ENCODE results near the gene CHIC2.

Gene CHIC2

GRCh38 chr4:54093324-54094240 lies 29.2 kb upstream of the CHIC2 start:
- DNase-seq (ENCODE audit: extremely low read depth in 1 of 2, low read depth in 1 of 2) = no peak

DNA sequence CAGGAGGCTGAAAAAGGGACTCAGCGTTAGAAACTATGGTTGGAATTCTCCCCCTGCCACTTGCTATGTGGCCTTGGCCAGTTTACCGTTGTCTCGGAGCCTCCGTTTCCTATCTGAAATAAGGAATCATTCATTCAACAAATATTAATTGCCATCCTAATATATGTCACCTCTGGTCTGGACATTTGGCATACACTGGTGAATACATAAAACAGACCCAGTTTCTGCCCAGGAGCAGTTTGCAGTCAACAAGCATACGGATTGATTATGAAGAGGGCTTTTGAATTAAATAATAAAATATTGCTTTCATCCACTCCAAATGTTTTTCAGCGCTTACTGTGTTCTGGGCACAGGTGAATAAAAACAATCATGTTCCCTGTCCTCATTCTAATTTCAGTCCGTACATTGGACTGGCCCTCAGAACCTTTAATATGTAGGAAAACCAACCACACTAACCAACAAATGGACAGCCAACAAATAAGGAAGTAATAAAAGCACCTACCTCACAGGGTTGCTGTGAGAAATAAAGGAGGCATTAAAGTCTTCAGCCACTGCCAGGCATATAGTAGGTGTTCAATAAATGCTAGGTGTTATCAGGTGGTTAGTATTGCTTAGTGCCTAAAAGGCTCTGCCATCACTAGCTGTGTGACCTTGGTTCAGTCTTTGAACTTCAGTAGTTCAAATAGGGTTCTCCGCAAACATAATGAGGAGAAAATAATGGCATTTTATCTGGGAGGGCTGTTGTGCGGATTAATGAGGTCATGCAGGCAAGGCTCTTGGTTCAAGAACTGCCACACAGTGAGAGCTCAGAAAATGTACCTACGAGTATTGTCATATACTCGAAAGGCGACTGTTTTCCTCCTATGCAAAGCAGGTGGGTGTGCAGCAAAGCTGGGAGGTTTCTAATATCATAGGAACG lies 28.3 kb upstream of the CHIC2 start:
- DNase-seq (ENCODE audit: extremely low read depth in 1 of 2, low read depth in 1 of 2) = no peak

DNA sequence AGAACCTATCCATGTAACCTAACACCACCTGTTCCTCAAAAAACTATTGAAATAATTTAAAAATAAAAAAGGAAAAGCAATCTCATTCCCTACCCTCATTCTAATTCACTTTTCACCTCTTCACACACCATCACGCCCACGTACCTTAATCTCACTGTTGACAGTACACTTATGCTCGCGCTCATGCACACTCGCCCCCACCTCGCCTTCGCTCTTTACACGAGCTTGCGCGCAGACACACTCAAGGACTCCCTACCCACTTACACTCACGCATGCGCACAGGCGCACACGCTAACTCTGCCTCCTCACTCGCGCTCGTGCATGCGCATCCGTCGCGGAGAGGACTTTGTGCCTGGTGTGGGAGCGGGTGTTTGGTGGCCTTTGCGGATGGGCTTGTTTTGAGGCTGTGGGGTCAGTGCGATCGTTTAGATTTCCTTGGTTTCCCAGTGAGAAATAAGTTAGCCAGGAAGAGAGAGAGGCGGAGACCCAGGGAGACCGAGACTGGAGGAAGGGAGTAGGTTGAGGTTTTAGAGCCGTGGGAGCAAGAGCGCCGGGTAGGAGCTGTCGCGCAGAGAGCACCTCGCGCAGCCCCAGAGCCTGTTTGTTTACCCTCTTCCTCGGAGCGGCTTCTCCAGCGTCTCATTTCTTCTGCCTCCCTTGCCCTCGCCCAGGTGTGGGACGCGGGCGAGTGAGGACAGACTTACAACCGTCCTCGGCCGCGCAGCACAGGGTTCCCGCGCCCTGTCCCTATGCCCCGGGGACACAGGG lies 27.4 kb upstream of the CHIC2 start:
- peak; percentile 65 to 69 for DNase-seq (ENCODE audit: extremely low read depth in 1 of 2, low read depth in 1 of 2)

GRCh38 chr4:54090804-54091623 lies 26.6 kb upstream of the CHIC2 start:
- DNase-seq (ENCODE audit: extremely low read depth in 1 of 2, low read depth in 1 of 2) = no peak

DNA sequence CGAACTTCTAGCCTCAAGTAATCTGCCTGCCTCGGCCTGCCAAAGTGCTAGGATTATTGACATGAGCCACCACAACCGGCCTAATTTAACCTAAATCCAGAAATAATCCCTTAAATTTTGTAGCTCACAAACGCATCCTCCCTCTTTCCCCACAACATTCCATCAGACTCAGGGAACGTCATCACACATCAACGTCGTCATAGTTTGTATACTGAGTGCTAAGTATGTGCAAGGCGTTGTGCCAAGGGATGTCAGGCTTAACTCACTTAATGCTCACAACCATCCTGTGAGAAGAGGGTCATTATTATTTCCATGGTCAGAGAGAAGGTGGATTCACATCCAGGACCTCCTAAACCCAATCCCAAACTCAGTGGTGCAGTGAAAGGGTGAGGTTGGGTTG lies 26.0 kb upstream of the CHIC2 start:
- no peak for DNase-seq (ENCODE audit: extremely low read depth in 1 of 2, low read depth in 1 of 2)

DNA sequence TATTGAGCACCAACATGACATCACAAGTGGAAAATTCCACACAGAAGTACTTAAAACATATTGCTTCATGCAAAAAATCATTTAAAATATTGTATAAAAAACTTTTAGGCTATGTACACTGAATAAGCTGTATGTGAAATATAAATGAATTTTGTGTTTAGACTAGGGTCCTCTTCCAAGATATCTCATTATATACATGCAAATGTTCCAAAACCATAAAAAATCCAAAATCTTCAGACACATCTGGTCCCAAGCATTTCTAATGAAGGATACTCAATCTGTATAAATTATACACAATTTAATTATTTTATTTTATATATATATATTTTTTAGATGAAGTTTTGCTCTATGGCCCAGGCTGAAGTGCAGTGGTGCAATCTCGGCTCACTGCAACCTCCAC lies 25.5 kb upstream of the CHIC2 start:
- no peak for DNase-seq (ENCODE audit: extremely low read depth in 1 of 2, low read depth in 1 of 2)

GRCh38 chr4:54085284-54085683 lies 20.9 kb upstream of the CHIC2 start:
- DNase-seq (ENCODE audit: extremely low read depth in 1 of 2, low read depth in 1 of 2) = no peak

DNA sequence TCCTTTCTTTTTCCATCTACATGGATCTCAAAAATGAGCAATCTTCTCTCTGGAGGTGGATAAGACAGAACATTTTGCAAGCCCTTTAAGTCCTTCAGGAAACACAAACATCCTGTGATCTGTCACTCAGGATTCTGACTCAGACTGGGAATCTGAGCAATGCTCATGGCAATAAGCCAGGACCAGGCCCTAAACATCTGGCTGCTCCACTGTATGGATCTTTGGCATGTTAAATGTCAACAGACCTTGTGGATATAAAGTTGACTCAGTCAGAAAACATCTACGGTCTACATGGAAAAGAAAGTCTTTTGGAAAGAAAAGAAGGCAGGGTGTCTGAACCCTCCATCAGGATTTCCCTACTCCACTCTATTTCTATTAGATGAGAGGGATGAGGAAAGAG lies 17.8 kb upstream of the CHIC2 start:
- DNase-seq (ENCODE audit: extremely low read depth in 1 of 2, low read depth in 1 of 2) = no peak

- no peak for DNase-seq (ENCODE audit: extremely low read depth in 1 of 2, low read depth in 1 of 2)
These were observed 13.4 kb upstream of the CHIC2 start for GRCh38 chr4:54077812-54078211.

- no peak for DNase-seq (ENCODE audit: extremely low read depth in 1 of 2, low read depth in 1 of 2)
These were observed 12.3 kb upstream of the CHIC2 start for GRCh38 chr4:54076673-54077072.

- no peak for DNase-seq (ENCODE audit: extremely low read depth in 1 of 2, low read depth in 1 of 2)
These were observed 10.0 kb upstream of the CHIC2 start for GRCh38 chr4:54074381-54074780.

- no peak for DNase-seq (ENCODE audit: extremely low read depth in 1 of 2, low read depth in 1 of 2)
These were observed 9.0 kb upstream of the CHIC2 start for GRCh38 chr4:54073271-54073880.

GRCh38 chr4:54067166-54067565 lies 2.8 kb upstream of the CHIC2 start:
- DNase-seq (ENCODE audit: extremely low read depth in 1 of 2, low read depth in 1 of 2) = no peak

GRCh38 chr4:54066718-54067129 lies 2.3 kb upstream of the CHIC2 start:
- no peak for DNase-seq (ENCODE audit: extremely low read depth in 1 of 2, low read depth in 1 of 2)

DNA sequence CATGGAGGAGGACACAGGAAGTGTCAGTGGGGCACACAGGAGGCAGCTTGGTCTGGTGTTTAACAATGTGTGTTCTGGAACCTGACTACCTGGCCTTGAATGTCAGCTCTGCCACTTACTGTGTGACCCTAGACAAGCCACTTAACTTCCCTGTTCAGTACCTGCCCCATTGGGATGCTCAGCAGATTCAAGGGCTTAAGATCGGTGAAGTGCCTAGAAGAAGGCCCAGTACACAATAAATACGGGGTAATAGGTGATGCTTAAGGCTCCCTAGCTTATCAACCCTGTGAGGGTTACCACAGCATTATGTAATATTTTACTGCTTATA lies 1.6 kb upstream of the CHIC2 start:
- no peak for DNase-seq (ENCODE audit: extremely low read depth in 1 of 2, low read depth in 1 of 2)

DNA sequence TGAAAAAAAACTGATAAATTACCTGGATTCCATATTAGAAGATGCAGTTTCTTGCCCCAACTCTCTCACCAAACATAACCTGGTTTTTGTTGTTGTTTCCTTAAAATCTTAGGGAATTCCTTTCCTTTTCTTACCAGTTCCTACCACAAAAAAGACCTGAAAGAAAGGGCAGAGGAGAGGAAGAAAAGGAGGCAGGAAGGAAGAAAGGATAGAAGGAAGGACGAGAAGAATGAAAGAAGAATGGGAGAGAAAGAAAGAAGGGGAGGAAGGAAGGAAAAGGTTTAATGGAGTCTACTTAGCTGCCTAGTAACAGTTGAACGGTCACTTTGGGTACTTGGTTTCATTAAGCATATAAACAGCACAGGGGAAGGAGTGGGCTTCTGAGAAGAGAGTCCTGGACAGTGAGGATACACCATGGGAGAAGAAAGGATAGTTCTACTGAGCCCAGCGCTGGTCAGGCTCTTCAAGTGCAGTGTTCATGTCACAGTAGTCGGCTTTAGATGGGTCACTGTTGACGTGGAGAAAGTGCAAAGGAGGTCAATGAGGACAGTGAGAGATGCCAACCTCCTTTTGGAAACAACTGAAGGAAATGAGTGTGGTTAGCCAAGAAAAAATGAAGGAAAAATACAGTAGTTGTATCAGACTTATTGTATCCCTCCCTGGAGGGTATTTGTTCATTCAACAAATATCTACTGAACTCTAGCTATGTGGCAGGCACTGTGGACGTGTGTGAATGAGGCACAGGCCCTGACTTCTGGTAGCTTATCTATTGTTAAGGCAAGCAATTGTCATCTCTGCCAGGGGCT lies 1.1 kb upstream of the CHIC2 start:
- DNase-seq (ENCODE audit: extremely low read depth in 1 of 2, low read depth in 1 of 2) = no peak

DNA sequence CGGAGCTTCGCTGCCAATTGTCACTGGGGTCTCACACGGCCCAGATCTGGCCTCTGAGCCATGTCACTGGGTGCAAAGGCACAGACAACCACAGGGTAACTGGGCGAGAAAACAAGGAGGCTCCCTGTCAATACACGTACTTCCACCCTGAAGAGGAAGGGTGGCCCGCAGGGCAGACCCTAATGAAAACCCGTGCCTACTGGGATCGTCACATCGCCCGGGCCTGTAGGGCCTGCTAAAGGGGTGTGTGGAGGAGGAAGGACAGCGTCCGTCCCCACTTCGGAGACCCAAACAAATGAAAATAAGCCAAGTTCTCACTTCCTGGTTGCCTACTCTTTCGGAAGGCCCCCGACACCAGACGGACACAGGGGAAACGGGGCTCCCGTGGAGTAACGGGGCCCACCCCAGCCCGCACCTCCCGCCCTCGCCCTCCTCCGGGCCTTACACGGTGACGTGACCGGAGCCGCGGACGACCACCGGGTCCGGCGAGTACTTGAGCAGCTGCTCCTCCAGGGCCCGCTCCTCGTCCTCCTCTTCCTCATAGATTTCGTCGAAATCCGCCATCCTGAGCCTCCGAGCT lies 578 bp downstream of the CHIC2 start:
- DNase-seq (ENCODE audit: extremely low read depth in 1 of 2, low read depth in 1 of 2) = peak in 1 of 2 donors; percentile 11

- DNase-seq (ENCODE audit: extremely low read depth in 1 of 2, low read depth in 1 of 2) = no peak
These were observed 1.2 kb downstream of the CHIC2 start for GRCh38 chr4:54063229-54063628.

- DNase-seq (ENCODE audit: extremely low read depth in 1 of 2, low read depth in 1 of 2) = no peak
These were observed 2.0 kb downstream of the CHIC2 start for GRCh38 chr4:54062392-54062791.

Measured in activated CD8-positive, alpha-beta memory T cell treated with anti-CD3 and anti-CD28 coated beads for 1 hour (primary cell).